Activated CD4-positive, alpha-beta T cell treated with anti-CD3 and anti-CD28 coated beads for 36 hours (primary cell): Measurements from ENCODE around the gene IL13. TPM values are rescaled to one million over a fixed set of nuclear protein-coding genes. Genes with fewer than 3 reads are reported as not detected.
"Not testable (repeated sequence)": the region's sequence is repeated elsewhere in the genome, so short reads cannot be mapped to it uniquely, and the experiment has no call there.

ENCODE experiments used
- ATAC-seq: fragments of 200-7000 bp; cut with Tn5 transposase; one replicate; pipeline ENCODE4 v1.10.0; 2021; ENCODE audit warnings: mild to moderate bottlenecking, moderate library complexity
- CTCF ChIA-PET: fragments of 350-600 bp; sonication (Branson Sonifier 250); formaldehyde crosslinking; loops from one replicate; lab custom pipeline; 2021; ENCODE audit warnings: antibody characterized with exemption; lab: Charles Lee
- POLR2A ChIA-PET: fragments of 350-600 bp; sonication (Branson Sonifier 250); formaldehyde crosslinking; loops from one replicate; lab custom pipeline; 2021; ENCODE audit warnings: antibody characterized with exemption, inconsistent platforms; lab: Charles Lee
- DNase-seq: peaks from one replicate; pipeline ENCODE4 v3.0.0-alpha.2; 2020
- H3K27ac Mint-ChIP-seq: one replicate; pipeline ENCODE4 v1.8.0; 2021; ENCODE audit warnings: mixed read lengths
- H3K27me3 Mint-ChIP-seq: one replicate; pipeline ENCODE4 v1.8.0; 2021; ENCODE audit warnings: mixed read lengths
- H3K36me3 Mint-ChIP-seq: one replicate; pipeline ENCODE4 v1.8.0; 2021; ENCODE audit warnings: low read depth, mixed read lengths
- H3K4me1 Mint-ChIP-seq: one replicate; pipeline ENCODE4 v1.8.0; 2021; ENCODE audit warnings: mixed read lengths
- H3K4me3 Mint-ChIP-seq: one replicate; pipeline ENCODE4 v1.8.0; 2021; ENCODE audit warnings: mild to moderate bottlenecking, moderate library complexity, mixed read lengths
- H3K9me3 Mint-ChIP-seq: one replicate; pipeline ENCODE4 v1.8.0; 2021; ENCODE audit warnings: low read depth, mixed read lengths
- intact Hi-C, 2 experiments: fragments of 100-400 bp; cut with DNase I in 1 of 2; cut with micrococcal nuclease in 1 of 2; formaldehyde crosslinking; loops; one replicate each; pipeline versions ENCODE4 v1.14.2 to v1.15.1; 2022 to 2024; cut with DNase I, micrococcal nuclease
- total RNA-seq, 2 experiments: library from RNA; stranded (reverse); gene quantifications; one replicate each; pipeline ENCODE4 v1.2.3, GENCODE V29; 2021

IL13 gene
- total RNA-seq, 2 experiments from 2014 or later, result 3.9 to 5.5 TPM

- POLR2A ChIA-PET, H3K27ac Mint-ChIP-seq: not testable (repeated sequence)
- CTCF ChIA-PET, result interaction anchor here (1.6 kb wide), 1 partner anchor 25 kb away, joined by 5 read pairs; no protein-coding TSS in a partner anchor
Observed at GRCh38 chr5:132691755-132692631, 34.0 kb downstream of the IL13 start.

GRCh38 chr5:132692632-132692967, 34.6 kb downstream of the IL13 start:
- Mint-ChIP-seq H3K36me3 (peaks cover 6% of the 10 kb centered on the region), H3K4me3 (no peak overlapping the region), H3K27ac (no peak overlapping the region), H3K4me1 (peaks cover 21% of the 10 kb centered on the region), H3K27me3 (no peaks in the 10 kb centered on the region), H3K9me3 (no peaks in the 10 kb centered on the region)
- ChIA-PET CTCF (interaction anchor here (1.6 kb wide), 1 partner anchor 24 kb away, joined by 5 read pairs; no protein-coding TSS in a partner anchor), POLR2A (no interaction called here)
- no peak for ATAC-seq
- intact Hi-C loops, result no loop called here
- no peak for DNase-seq

More at GRCh38 chr5:132691755-132692631, 34.0 kb downstream of the IL13 start:
- H3K4me3 Mint-ChIP-seq, H3K27me3 Mint-ChIP-seq, DNase-seq, H3K9me3 Mint-ChIP-seq, ATAC-seq, intact Hi-C loops, H3K36me3 Mint-ChIP-seq: not testable (repeated sequence)
- peaks cover 22% of the 10 kb centered on the region for H3K4me1 Mint-ChIP-seq

GRCh38 chr5:132695956-132696355, 38.0 kb downstream of the IL13 start:
- Mint-ChIP-seq H3K36me3 (peaks cover 21% of the 10 kb centered on the region), H3K9me3 (no peaks in the 10 kb centered on the region), H3K4me3 (no peak overlapping the region), H3K4me1 (peaks cover 3% of the 10 kb centered on the region), H3K27me3 (no peaks in the 10 kb centered on the region), H3K27ac (no peak overlapping the region)
- ChIA-PET CTCF (interaction anchor here (0.7 kb wide), 1 partner anchor 10 kb away, joined by 3 read pairs; no protein-coding TSS in a partner anchor), POLR2A (no interaction called here)
- intact Hi-C loops, result no loop called here
- ATAC-seq (no peak), DNase-seq (no peak)

GRCh38 chr5:132704875-132705274, 46.9 kb downstream of the IL13 start:
- ATAC-seq (no peak), DNase-seq (no peak)
- ChIA-PET POLR2A (no interaction called here), CTCF (interaction anchor here (1.0 to 1.6 kb wide), 5 partner anchors 10 to 121 kb away, joined by 3 to 4 read pairs (median 3); no protein-coding TSS in a partner anchor)
- Mint-ChIP-seq H3K27me3 (no peaks in the 10 kb centered on the region), H3K27ac (no peak overlapping the region), H3K4me3 (no peak overlapping the region), H3K36me3 (peaks cover 19% of the 10 kb centered on the region), H3K4me1 (no peaks in the 10 kb centered on the region), H3K9me3 (no peaks in the 10 kb centered on the region)
- intact Hi-C loops, result no loop called here

GRCh38 chr5:132708645-132709044, 50.7 kb downstream of the IL13 start:
- Mint-ChIP-seq H3K4me1 (no peaks in the 10 kb centered on the region), H3K9me3 (no peaks in the 10 kb centered on the region), H3K27me3 (no peaks in the 10 kb centered on the region), H3K27ac (no peak overlapping the region), H3K36me3 (peaks cover 7% of the 10 kb centered on the region), H3K4me3 (no peak overlapping the region)
- CTCF ChIA-PET, result interaction anchor here (0.6 to 1.7 kb wide), 5 partner anchors 8 to 72 kb away, joined by 3 to 4 read pairs (median 3); no protein-coding TSS in a partner anchor
- POLR2A ChIA-PET, result interaction anchor here (0.6 to 0.7 kb wide), 2 partner anchors 19 to 34 kb away, joined by 3 to 5 read pairs; no protein-coding TSS in a partner anchor
- intact Hi-C loops, result no loop called here
- no peak for DNase-seq
- ATAC-seq, result no peak

Other genes with a start within 250 kb of the IL13 start
- 100 to 1,000 TPM; 121 to 130 TPM for gene IRF1, start 167.4 kb upstream of the IL13 start, total RNA-seq
- gene IL5, start 114.7 kb upstream of the IL13 start, total RNA-seq, result 1 to 10 TPM in 1 of 2 experiments, under 1 TPM in 1; 0.69 to 1.6 TPM
- gene RAD50, start 101.2 kb upstream of the IL13 start, total RNA-seq, result 10 to 100 TPM; 46.0 to 51.3 TPM
- gene IL4, start 15.8 kb downstream of the IL13 start, total RNA-seq, result under 1 TPM; 0.32 to 0.77 TPM
- 10 to 100 TPM in 1 of 2 experiments, 1 to 10 TPM in 1; 7.1 to 10.6 TPM for gene KIF3A, start 79.4 kb downstream of the IL13 start, total RNA-seq
- gene CCNI2, start 89.3 kb downstream of the IL13 start, total RNA-seq, result 1 to 10 TPM; 4.3 to 4.6 TPM
- gene SEPTIN8, start 119.1 kb downstream of the IL13 start, total RNA-seq, result 10 to 100 TPM; 18.6 to 19.9 TPM
- under 1 TPM in 1 of 2 experiments, not detected in 1; 0.05 TPM for gene SOWAHA, start 155.1 kb downstream of the IL13 start, total RNA-seq
- under 1 TPM; 0.63 to 0.89 TPM for gene SHROOM1, start 172.5 kb downstream of the IL13 start, total RNA-seq
- gene GDF9, start 208.3 kb downstream of the IL13 start, total RNA-seq, result under 1 TPM; 0.41 to 0.69 TPM
- 100 to 1,000 TPM; 299 to 537 TPM for gene UQCRQ, start 208.5 kb downstream of the IL13 start, total RNA-seq
- 1 to 10 TPM; 2.5 to 3.1 TPM for gene LEAP2, start 215.5 kb downstream of the IL13 start, total RNA-seq